DND-41 (cell line): ENCODE data around the gene EML6.

Source experiments
- ATAC-seq: fragments of 200-7000 bp; cut with Tn5 transposase; 3 replicates; pipeline ENCODE4 v1.9.1; 2021; ENCODE audit warnings: low read depth; ENCODE audit not compliant: insufficient read depth
- DNase-seq: peaks from one replicate; pipeline ENCODE4 v3.0.0-alpha.2; 2020
- H2AFZ ChIP-seq: 2 replicates; pipeline ENCODE4 v1.6.0; 2012; ENCODE audit warnings: low read depth, low read length
- H3K27ac ChIP-seq: 2 replicates; pipeline ENCODE4 v1.5.1; 2012; ENCODE audit warnings: low read length, inconsistent platforms
- H3K27me3 ChIP-seq: fragments of 200-600 bp; sonication (generic); 2 replicates; pipeline ENCODE4 v1.6.0; 2012; ENCODE audit warnings: low read length, mild to moderate bottlenecking, inconsistent platforms; ENCODE audit not compliant: insufficient read depth, poor library complexity
- H3K36me3 ChIP-seq: 2 replicates; pipeline ENCODE4 v1.5.1; 2012; ENCODE audit warnings: low read length, inconsistent platforms; ENCODE audit not compliant: insufficient read depth
- H3K4me1 ChIP-seq: 2 replicates; pipeline ENCODE4 v1.5.1; 2012; ENCODE audit warnings: mild to moderate bottlenecking, low read length; ENCODE audit not compliant: insufficient read depth
- H3K4me2 ChIP-seq: 2 replicates; pipeline ENCODE4 v1.6.0; 2012; ENCODE audit warnings: mild to moderate bottlenecking, moderate library complexity, low read length, inconsistent platforms; ENCODE audit not compliant: insufficient read depth
- H3K4me3 ChIP-seq, 2 experiments: fragments of 200-600 bp in 1 of 2; shearing (Covaris generic) in 1 of 2; 2 replicates each; pipeline ENCODE4 v1.5.1; 2012 to 2016; ENCODE audit warnings: inconsistent platforms in 2 of 2, low read length in 2 of 2, mild to moderate bottlenecking in 2 of 2, low read depth in 1 of 2, moderate library complexity in 1 of 2
- H3K79me2 ChIP-seq: 2 replicates; pipeline ENCODE4 v1.6.0; 2012; ENCODE audit warnings: low read length, inconsistent platforms; ENCODE audit not compliant: insufficient read depth
- H3K9ac ChIP-seq: 2 replicates; pipeline ENCODE4 v1.6.0; 2012; ENCODE audit warnings: low read depth, mild to moderate bottlenecking, inconsistent platforms, low read length, moderate library complexity
- H3K9me3 ChIP-seq: 2 replicates; pipeline ENCODE4 v1.5.1; 2012; ENCODE audit warnings: low read length, moderate library complexity, mild to moderate bottlenecking, inconsistent platforms; ENCODE audit not compliant: insufficient read depth, severe bottlenecking
- H4K20me1 ChIP-seq: 2 replicates; pipeline ENCODE4 v1.6.0; 2012; ENCODE audit warnings: low read length; ENCODE audit not compliant: insufficient read depth
- EZH2 ChIP-seq: IDR thresholded peaks from 3 replicates; pipeline ENCODE4 v1.6.1; 2012; ENCODE audit warnings: borderline replicate concordance, low read depth, mild to moderate bottlenecking, moderate library complexity, low read length, inconsistent platforms; ENCODE audit not compliant: severe bottlenecking
- TF ChIP-seq, protein P1 (sequence below): IDR thresholded peaks from 2 replicates; pipeline ENCODE4 v1.5.1; 2012; ENCODE audit warnings: borderline replicate concordance, low read length, moderate library complexity, mild to moderate bottlenecking; ENCODE audit not compliant: poor library complexity, severe bottlenecking; ENCODE audit errors: extremely low read depth

EML6 gene

DNA sequence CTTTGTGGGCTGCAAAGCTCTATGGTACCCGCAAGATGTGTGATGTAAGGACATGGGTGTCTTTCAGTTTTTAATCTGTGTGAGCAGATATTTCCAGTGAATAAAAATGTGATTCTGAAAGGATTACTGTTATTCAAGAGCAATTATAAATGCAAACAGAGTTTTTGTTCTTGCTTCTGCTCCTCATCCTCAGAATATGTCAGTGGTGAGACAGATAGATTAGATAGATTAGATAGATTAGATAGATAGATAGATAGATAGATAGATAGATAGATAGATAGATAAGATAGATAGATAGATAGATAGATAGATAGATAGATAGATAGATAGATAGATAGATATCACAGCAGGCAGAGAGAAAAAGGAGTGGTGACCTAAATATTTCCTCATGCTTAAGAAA, 184.2 kb downstream of the EML6 start:
- Histone ChIP-seq H3K27ac (no peak overlapping the region), H3K79me2 (no peaks in the 10 kb centered on the region), H4K20me1 (no peaks in the 10 kb centered on the region), H2AFZ (no peak overlapping the region), H3K4me2 (no peak overlapping the region), H3K4me1 (no peaks in the 10 kb centered on the region), H3K9ac (no peak overlapping the region), H3K4me3 (no peak overlapping the region), H3K27me3 (no peaks in the 10 kb centered on the region), H3K9me3 (no peaks in the 10 kb centered on the region), H3K36me3 (no peaks in the 10 kb centered on the region)
- no peak for ATAC-seq
- no peak for TF ChIP-seq EZH2
- TF ChIP-seq, protein P1, sequence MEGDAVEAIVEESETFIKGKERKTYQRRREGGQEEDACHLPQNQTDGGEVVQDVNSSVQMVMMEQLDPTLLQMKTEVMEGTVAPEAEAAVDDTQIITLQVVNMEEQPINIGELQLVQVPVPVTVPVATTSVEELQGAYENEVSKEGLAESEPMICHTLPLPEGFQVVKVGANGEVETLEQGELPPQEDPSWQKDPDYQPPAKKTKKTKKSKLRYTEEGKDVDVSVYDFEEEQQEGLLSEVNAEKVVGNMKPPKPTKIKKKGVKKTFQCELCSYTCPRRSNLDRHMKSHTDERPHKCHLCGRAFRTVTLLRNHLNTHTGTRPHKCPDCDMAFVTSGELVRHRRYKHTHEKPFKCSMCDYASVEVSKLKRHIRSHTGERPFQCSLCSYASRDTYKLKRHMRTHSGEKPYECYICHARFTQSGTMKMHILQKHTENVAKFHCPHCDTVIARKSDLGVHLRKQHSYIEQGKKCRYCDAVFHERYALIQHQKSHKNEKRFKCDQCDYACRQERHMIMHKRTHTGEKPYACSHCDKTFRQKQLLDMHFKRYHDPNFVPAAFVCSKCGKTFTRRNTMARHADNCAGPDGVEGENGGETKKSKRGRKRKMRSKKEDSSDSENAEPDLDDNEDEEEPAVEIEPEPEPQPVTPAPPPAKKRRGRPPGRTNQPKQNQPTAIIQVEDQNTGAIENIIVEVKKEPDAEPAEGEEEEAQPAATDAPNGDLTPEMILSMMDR = no peak
- DNase-seq = no peak

DNA sequence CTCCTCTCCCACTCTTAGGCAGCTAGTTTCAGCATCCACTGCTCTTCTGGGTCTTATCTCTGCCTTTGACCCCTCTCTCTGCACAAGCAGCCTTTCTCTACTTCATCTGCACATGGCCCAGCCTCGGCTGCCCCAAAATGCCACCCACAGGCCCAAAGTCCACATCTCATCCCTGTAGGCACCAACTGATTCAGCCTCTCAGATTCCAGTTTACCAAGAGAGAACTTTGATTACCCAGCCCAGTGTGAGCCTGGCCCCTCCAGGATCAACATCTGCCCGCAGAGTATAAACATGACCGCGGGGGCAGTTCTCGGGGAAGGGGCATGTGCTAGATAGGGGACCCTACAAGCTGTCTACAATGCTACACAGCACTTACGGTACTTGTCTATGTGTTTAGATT, 185.1 kb downstream of the EML6 start:
- no peak overlapping the region for H2AFZ ChIP-seq
- no peak overlapping the region for H3K4me2 ChIP-seq
- ATAC-seq (no peak), DNase-seq (no peak)
- H3K36me3 ChIP-seq = no peaks in the 10 kb centered on the region
- no peak for TF ChIP-seq EZH2
- TF ChIP-seq, protein P1 = no peak
- no peak overlapping the region for H3K4me3 ChIP-seq
- H4K20me1 ChIP-seq = no peaks in the 10 kb centered on the region
- H3K27me3 ChIP-seq = no peaks in the 10 kb centered on the region
- H3K79me2 ChIP-seq = no peaks in the 10 kb centered on the region
- H3K27ac ChIP-seq = no peak overlapping the region
- H3K9ac ChIP-seq = no peak overlapping the region
- no peaks in the 10 kb centered on the region for H3K9me3 ChIP-seq
- H3K4me1 ChIP-seq = no peaks in the 10 kb centered on the region

DNA sequence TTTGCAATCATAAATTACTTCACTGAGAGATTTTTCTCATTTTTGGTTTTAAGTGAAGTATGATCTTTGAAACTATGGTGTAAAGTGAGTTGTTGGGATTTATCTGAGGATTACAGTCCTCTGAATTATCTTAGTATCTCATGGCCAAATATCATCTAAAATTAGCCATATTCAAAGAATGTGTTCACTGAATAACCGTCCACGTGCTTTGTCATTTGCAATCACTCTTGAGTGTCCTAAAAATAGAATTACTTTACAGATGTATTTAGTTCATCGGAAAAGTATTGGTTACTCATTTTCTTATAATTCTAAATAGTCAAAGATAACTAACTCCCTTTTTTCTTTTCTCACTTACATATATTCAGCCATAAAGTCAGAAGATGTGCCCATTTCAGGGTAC, 185.5 kb downstream of the EML6 start:
- H4K20me1 ChIP-seq = no peaks in the 10 kb centered on the region
- TF ChIP-seq, protein P1 = no peak
- no peak for TF ChIP-seq EZH2
- no peak overlapping the region for H3K4me2 ChIP-seq
- DNase-seq = no peak
- no peaks in the 10 kb centered on the region for H3K79me2 ChIP-seq
- ATAC-seq = no peak
- H3K27me3 ChIP-seq = no peaks in the 10 kb centered on the region
- no peaks in the 10 kb centered on the region for H3K36me3 ChIP-seq
- no peak overlapping the region for H3K4me3 ChIP-seq
- no peaks in the 10 kb centered on the region for H3K4me1 ChIP-seq
- H3K9me3 ChIP-seq = no peaks in the 10 kb centered on the region
- no peak overlapping the region for H3K9ac ChIP-seq
- no peak overlapping the region for H2AFZ ChIP-seq
- no peak overlapping the region for H3K27ac ChIP-seq

DNA sequence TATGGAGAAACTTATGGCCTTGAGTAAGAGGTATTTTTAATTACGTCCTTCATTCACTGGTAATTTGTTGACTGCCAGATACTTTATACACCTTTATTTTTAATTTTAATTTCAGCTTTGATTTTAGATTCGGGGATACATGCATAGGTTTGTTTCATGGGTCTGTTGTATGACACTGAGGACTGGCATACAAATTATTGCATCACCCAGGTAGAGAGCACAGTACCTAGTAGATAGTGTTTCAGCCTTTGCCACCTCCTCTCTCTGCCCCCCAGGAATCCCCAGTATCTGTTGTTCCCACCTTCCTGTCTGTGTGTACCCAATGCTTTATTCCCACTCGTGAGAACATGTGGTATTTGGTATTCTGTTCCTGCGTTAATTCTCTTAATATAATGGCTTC, 188.8 kb downstream of the EML6 start:
- H3K4me1 ChIP-seq = no peaks in the 10 kb centered on the region
- H2AFZ ChIP-seq = no peak overlapping the region
- no peaks in the 10 kb centered on the region for H3K79me2 ChIP-seq
- no peak overlapping the region for H3K9ac ChIP-seq
- no peak for TF ChIP-seq EZH2
- TF ChIP-seq, protein P1 = no peak
- H4K20me1 ChIP-seq = no peaks in the 10 kb centered on the region
- ATAC-seq (no peak), DNase-seq (no peak)
- H3K27me3 ChIP-seq = no peaks in the 10 kb centered on the region
- H3K9me3 ChIP-seq = no peaks in the 10 kb centered on the region
- no peaks in the 10 kb centered on the region for H3K36me3 ChIP-seq
- H3K27ac ChIP-seq = no peak overlapping the region
- no peak overlapping the region for H3K4me2 ChIP-seq
- no peak overlapping the region for H3K4me3 ChIP-seq
